HCT116 (cell line): ENCODE results near the gene HFM1. TPM values are rescaled to one million over a fixed set of nuclear protein-coding genes. Genes with fewer than 3 reads are reported as not detected.

ENCODE experiments used
- ATAC-seq: fragments of 200-7000 bp; cut with Tn5 transposase; 2 replicates; pipeline ENCODE4 v1.9.1; 2020; ENCODE audit warnings: mild to moderate bottlenecking, moderate library complexity
- BruUV-seq: library from RNA; stranded (reverse); fragments of 400-500 nt; replicated peaks from 2 replicates; lab custom pipeline; 2021; lab: Mats Ljungman, UMichigan
- CTCF ChIA-PET: fragments of 300-600 bp; sonication (Branson Sonifier 250); formaldehyde crosslinking; loops from one replicate; lab custom pipeline; 2021; ENCODE audit warnings: antibody characterized with exemption; lab: Charles Lee
- POLR2A ChIA-PET: fragments of 300-600, 350-600 bp; sonication (Branson Sonifier 250); formaldehyde crosslinking; loops from one replicate; lab custom pipeline; 2021; ENCODE audit warnings: antibody characterized with exemption; lab: Charles Lee
- RAD21 ChIA-PET, 2 experiments: fragments of 300-600 bp; sonication (Branson Sonifier 250); formaldehyde crosslinking; loops; one replicate each; lab custom pipeline; 2023; ENCODE audit warnings: low total read pairs in 2 of 2; ENCODE audit not compliant: uncharacterized antibody in 2 of 2, unreplicated experiment in 2 of 2, low non-redundant PET in 1 of 2; lab: Charles Lee
- DNase-seq: peaks from one replicate; pipeline ENCODE4 v3.0.0-alpha.2; 2010; ENCODE audit warnings: low read depth, low spot score
- H2AFZ ChIP-seq: fragments of 200-600 bp; shearing (Covaris generic), sonication (generic); 2 replicates; pipeline ENCODE4 v1.6.1; 2017; ENCODE audit warnings: low read depth, mixed run types, mixed read lengths, antibody characterized with exemption, low read length; ENCODE audit not compliant: poor library complexity, severe bottlenecking
- H3K27ac ChIP-seq: 2 replicates; pipeline ENCODE4 v1.5.1; 2012; ENCODE audit warnings: low read depth, low read length
- H3K27me3 ChIP-seq: fragments of 200-600 bp; sonication (generic); 2 replicates; pipeline ENCODE4 v1.6.1; 2016; ENCODE audit warnings: mixed run types, low read length, mixed read lengths; ENCODE audit not compliant: insufficient read depth
- H3K36me3 ChIP-seq, 2 experiments: fragments of 200-500 bp in 1 of 2; fragments of 200-600 bp in 1 of 2; sonication (Bioruptor generic) in 1 of 2; sonication (generic) in 1 of 2; 2 replicates each; pipeline versions ENCODE4 v1.5.1 to v1.6.1; 2014 to 2016; ENCODE audit warnings: low read length in 2 of 2, inconsistent platforms in 1 of 2, mixed read lengths in 1 of 2, mixed run types in 1 of 2; ENCODE audit not compliant: insufficient read depth in 2 of 2, control insufficient read depth in 1 of 2
- H3K4me1 ChIP-seq, 2 experiments: fragments of 200-600 bp in 1 of 2; sonication (generic) in 1 of 2; 2 replicates each; pipeline versions ENCODE4 v1.5.1 to v1.6.1; 2012 to 2017; ENCODE audit warnings: low read length in 2 of 2, inconsistent platforms in 1 of 2, mild to moderate bottlenecking in 1 of 2, mixed read lengths in 1 of 2, mixed run types in 1 of 2, moderate library complexity in 1 of 2; ENCODE audit not compliant: insufficient read depth in 2 of 2, control insufficient read depth in 1 of 2
- H3K4me2 ChIP-seq: fragments of 200-600 bp; sonication (generic); 2 replicates; pipeline ENCODE4 v1.6.1; 2017; ENCODE audit warnings: mixed run types, low read length, mixed read lengths
- H3K4me3 ChIP-seq, 2 experiments: fragments of 200-600 bp in 1 of 2; sonication (generic) in 1 of 2; replicated peaks in 1 of 2; 2 replicates each; pipeline ENCODE4 v1.5.1; 2011 to 2016; ENCODE audit warnings: low read length in 2 of 2, control low read depth in 1 of 2, low read depth in 1 of 2, mild to moderate bottlenecking in 1 of 2, mixed read lengths in 1 of 2, mixed run types in 1 of 2
- H3K79me2 ChIP-seq: fragments of 200-600 bp; sonication (generic); 2 replicates; pipeline ENCODE4 v1.6.1; 2017; ENCODE audit warnings: mild to moderate bottlenecking, mixed run types, low read length, moderate library complexity, mixed read lengths; ENCODE audit not compliant: insufficient read depth
- H3K9ac ChIP-seq: fragments of 200-600 bp; sonication (generic); 2 replicates; pipeline ENCODE4 v1.6.1; 2016; ENCODE audit warnings: low read length, mixed read lengths
- H3K9me2 ChIP-seq: fragments of 200-600 bp; sonication (generic), shearing (Covaris generic); 2 replicates; pipeline ENCODE4 v1.6.1; 2017; ENCODE audit warnings: mixed run types, mild to moderate bottlenecking, moderate library complexity; ENCODE audit not compliant: insufficient read depth
- H3K9me3 ChIP-seq, 2 experiments: fragments of 200-500 bp in 1 of 2; fragments of 200-600 bp in 1 of 2; sonication (Bioruptor generic) in 1 of 2; sonication (generic) in 1 of 2; 2 replicates each; pipeline ENCODE4 v1.6.1; 2014 to 2017; ENCODE audit warnings: low read length in 2 of 2, mixed read lengths in 2 of 2, inconsistent platforms in 1 of 2, low read depth in 1 of 2, mild to moderate bottlenecking in 1 of 2, mixed run types in 1 of 2, moderate library complexity in 1 of 2; ENCODE audit not compliant: control insufficient read depth in 1 of 2, insufficient read depth in 1 of 2
- H4K20me1 ChIP-seq: fragments of 200-600 bp; sonication (generic), shearing (Covaris generic); 2 replicates; pipeline ENCODE4 v1.6.1; 2017; ENCODE audit warnings: mixed run types, mild to moderate bottlenecking, moderate library complexity; ENCODE audit not compliant: insufficient read depth
- CEBPB ChIP-seq: IDR thresholded peaks from 2 replicates; pipeline ENCODE4 v1.6.1; 2012; ENCODE audit warnings: low read depth
- EZH2phosphoT487 ChIP-seq: fragments of 200-600 bp; IDR thresholded peaks from 2 replicates; pipeline ENCODE4 v1.6.1; 2018; ENCODE audit warnings: antibody characterized with exemption, borderline replicate concordance
- POLR2A ChIP-seq: IDR thresholded peaks from 2 replicates; pipeline ENCODE4 v1.7.0; 2011; ENCODE audit warnings: borderline replicate concordance; ENCODE audit not compliant: insufficient read depth, insufficient read length; ENCODE audit errors: extremely low read depth
- POLR2AphosphoS5 ChIP-seq: IDR thresholded peaks from 2 replicates; pipeline ENCODE4 v1.6.1; 2011; ENCODE audit warnings: mild to moderate bottlenecking, low read depth, low read length, moderate library complexity
- RAD21 ChIP-seq: IDR thresholded peaks from 2 replicates; pipeline ENCODE4 v1.6.1; 2012; ENCODE audit warnings: low read depth, mild to moderate bottlenecking
- SP1 ChIP-seq: IDR thresholded peaks from 2 replicates; pipeline ENCODE4 v1.6.1; 2012; ENCODE audit warnings: low read depth
- TCF7L2 ChIP-seq: IDR thresholded peaks from 2 replicates; pipeline ENCODE4 v1.7.0; 2011; ENCODE audit warnings: borderline replicate concordance, inconsistent platforms; ENCODE audit not compliant: insufficient read depth, insufficient read length; ENCODE audit errors: extremely low read depth
- intact Hi-C: fragments of 100-400 bp; cut with micrococcal nuclease; formaldehyde crosslinking; loops from 2 replicates; pipeline ENCODE4 v1.10.0; 2022
- total RNA-seq: library from RNA; stranded (reverse); gene quantifications from one replicate; pipeline ENCODE4 v1.2.1, GENCODE V29; 2021; ENCODE audit not compliant: unreplicated experiment
- TF ChIP-seq, protein P1 (sequence below), 3 experiments: fragments of 200-600 bp in 1 of 3; sonication (generic) in 1 of 3; IDR thresholded peaks in 2 of 3; conservative IDR thresholded peaks in 1 of 3; 2 replicates each; pipeline ENCODE4 v1.5.1; 2012 to 2017; ENCODE audit warnings: low read depth in 2 of 3, low read length in 2 of 3, antibody characterized with exemption in 1 of 3, borderline replicate concordance in 1 of 3, control low read depth in 1 of 3, mild to moderate bottlenecking in 1 of 3, mixed read lengths in 1 of 3, mixed run types in 1 of 3, moderate library complexity in 1 of 3; ENCODE audit not compliant: insufficient read depth in 1 of 3
- TF ChIP-seq, protein P2 (sequence below): IDR thresholded peaks from 2 replicates; pipeline ENCODE4 v1.6.1; 2012; ENCODE audit warnings: low read depth
- TF ChIP-seq, protein P3 (sequence below): IDR thresholded peaks from 2 replicates; pipeline ENCODE4 v1.6.1; 2012
- TF ChIP-seq, protein P4 (sequence below): IDR thresholded peaks from 2 replicates; pipeline ENCODE4 v1.6.1; 2012

Gene HFM1
- total RNA-seq, 1 experiment from 2014 or later = 0.07 TPM

DNA sequence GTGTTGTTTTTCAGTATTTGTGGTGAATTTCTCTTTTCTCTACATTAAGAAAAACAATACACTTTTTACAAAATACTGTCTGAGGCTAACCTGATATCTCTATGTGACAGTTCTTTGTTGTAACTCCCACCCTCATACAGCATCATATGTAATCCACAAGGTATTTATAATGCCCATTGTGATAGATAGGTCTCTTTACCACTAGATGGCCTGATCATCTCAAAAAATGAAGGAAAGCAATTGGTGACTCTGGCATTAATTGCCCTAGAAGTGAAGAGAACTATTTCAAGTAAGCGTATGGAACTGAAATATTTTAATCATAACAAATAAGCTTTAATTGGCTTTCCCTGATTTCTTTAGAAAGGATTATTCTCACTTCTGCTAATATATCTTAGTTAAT is 36.2 kb upstream of the HFM1 start:
- no peaks in the 10 kb centered on the region for H3K9me2 ChIP-seq
- no peaks in the 10 kb centered on the region for H3K4me1 ChIP-seq
- H3K9me3 ChIP-seq = no peaks in the 10 kb centered on the region
- no peaks in the 10 kb centered on the region for H3K79me2 ChIP-seq
- no peak overlapping the region for H3K9ac ChIP-seq
- no peaks in the 10 kb centered on the region for H3K27me3 ChIP-seq
- no peak overlapping the region for H2AFZ ChIP-seq
- H3K36me3 ChIP-seq = no peaks in the 10 kb centered on the region
- H4K20me1 ChIP-seq = no peaks in the 10 kb centered on the region
- TF ChIP-seq SP1 (no peak), RAD21 (peak; percentile 65)
- TF ChIP-seq, protein P1, sequence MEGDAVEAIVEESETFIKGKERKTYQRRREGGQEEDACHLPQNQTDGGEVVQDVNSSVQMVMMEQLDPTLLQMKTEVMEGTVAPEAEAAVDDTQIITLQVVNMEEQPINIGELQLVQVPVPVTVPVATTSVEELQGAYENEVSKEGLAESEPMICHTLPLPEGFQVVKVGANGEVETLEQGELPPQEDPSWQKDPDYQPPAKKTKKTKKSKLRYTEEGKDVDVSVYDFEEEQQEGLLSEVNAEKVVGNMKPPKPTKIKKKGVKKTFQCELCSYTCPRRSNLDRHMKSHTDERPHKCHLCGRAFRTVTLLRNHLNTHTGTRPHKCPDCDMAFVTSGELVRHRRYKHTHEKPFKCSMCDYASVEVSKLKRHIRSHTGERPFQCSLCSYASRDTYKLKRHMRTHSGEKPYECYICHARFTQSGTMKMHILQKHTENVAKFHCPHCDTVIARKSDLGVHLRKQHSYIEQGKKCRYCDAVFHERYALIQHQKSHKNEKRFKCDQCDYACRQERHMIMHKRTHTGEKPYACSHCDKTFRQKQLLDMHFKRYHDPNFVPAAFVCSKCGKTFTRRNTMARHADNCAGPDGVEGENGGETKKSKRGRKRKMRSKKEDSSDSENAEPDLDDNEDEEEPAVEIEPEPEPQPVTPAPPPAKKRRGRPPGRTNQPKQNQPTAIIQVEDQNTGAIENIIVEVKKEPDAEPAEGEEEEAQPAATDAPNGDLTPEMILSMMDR (IDR thresholded peaks at IDR 0.05 in 2 of 3, conservative IDR thresholded peaks at IDR 0.05 in 1 of 3; ENCODE audit: borderline replicate concordance in 1 of 3, insufficient read depth in 1 of 3, low read depth in 2 of 3, low read length in 2 of 3) = peak; percentile 25 to 50 (median 43); a peak in 4 of 6 replicates
- intact Hi-C loops = no loop called here
- no TSS peak for BruUV-seq
- H3K27ac ChIP-seq = no peak overlapping the region
- RAD21 ChIA-PET = no interaction called here
- no peak overlapping the region for H3K4me2 ChIP-seq
- CTCF ChIA-PET = interaction anchor here (1.6 kb wide), 1 partner anchor 34 kb away, joined by 4 read pairs; no protein-coding TSS in a partner anchor
- POLR2A ChIA-PET = no interaction called here
- DNase-seq = peak; percentile 6
- ATAC-seq = peak; percentile 78
- no peak overlapping the region for H3K4me3 ChIP-seq

DNA sequence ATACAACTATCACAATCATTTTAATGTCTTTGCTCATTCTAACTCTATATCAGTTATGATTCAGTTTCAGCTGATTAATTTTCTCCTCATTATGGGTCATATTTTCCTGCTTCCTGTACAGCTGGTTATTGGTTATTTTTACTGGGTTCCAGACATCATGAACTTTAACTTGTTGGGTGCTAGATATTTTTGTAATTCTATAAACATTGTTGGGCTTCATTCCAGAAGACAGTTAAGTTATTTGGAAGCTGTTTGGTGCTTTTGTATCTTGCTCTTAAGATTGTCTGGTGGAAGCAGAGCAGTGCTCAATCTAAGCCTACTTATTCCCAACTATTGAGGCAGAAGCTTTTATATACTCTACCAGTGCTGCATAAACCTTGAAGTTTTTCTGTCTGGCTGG is 34.4 kb upstream of the HFM1 start:
- CTCF ChIA-PET = no interaction called here
- Histone ChIP-seq H3K9me2 (no peaks in the 10 kb centered on the region), H3K27ac (no peak overlapping the region), H3K27me3 (no peaks in the 10 kb centered on the region), H4K20me1 (no peaks in the 10 kb centered on the region), H3K4me2 (no peak overlapping the region), H3K79me2 (no peaks in the 10 kb centered on the region), H3K4me1 (no peaks in the 10 kb centered on the region), H3K4me3 (no peak overlapping the region), H3K36me3 (no peaks in the 10 kb centered on the region), H3K9me3 (no peaks in the 10 kb centered on the region), H2AFZ (no peak overlapping the region), H3K9ac (no peak overlapping the region)
- RAD21 ChIA-PET = no interaction called here
- TF ChIP-seq SP1 = no peak
- TF ChIP-seq CEBPB = no peak
- TF ChIP-seq TCF7L2 = no peak
- no peak for TF ChIP-seq EZH2phosphoT487
- TF ChIP-seq, protein P2, sequence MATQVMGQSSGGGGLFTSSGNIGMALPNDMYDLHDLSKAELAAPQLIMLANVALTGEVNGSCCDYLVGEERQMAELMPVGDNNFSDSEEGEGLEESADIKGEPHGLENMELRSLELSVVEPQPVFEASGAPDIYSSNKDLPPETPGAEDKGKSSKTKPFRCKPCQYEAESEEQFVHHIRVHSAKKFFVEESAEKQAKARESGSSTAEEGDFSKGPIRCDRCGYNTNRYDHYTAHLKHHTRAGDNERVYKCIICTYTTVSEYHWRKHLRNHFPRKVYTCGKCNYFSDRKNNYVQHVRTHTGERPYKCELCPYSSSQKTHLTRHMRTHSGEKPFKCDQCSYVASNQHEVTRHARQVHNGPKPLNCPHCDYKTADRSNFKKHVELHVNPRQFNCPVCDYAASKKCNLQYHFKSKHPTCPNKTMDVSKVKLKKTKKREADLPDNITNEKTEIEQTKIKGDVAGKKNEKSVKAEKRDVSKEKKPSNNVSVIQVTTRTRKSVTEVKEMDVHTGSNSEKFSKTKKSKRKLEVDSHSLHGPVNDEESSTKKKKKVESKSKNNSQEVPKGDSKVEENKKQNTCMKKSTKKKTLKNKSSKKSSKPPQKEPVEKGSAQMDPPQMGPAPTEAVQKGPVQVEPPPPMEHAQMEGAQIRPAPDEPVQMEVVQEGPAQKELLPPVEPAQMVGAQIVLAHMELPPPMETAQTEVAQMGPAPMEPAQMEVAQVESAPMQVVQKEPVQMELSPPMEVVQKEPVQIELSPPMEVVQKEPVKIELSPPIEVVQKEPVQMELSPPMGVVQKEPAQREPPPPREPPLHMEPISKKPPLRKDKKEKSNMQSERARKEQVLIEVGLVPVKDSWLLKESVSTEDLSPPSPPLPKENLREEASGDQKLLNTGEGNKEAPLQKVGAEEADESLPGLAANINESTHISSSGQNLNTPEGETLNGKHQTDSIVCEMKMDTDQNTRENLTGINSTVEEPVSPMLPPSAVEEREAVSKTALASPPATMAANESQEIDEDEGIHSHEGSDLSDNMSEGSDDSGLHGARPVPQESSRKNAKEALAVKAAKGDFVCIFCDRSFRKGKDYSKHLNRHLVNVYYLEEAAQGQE = no peak
- TF ChIP-seq POLR2AphosphoS5 = no peak
- TF ChIP-seq, protein P1 (IDR thresholded peaks at IDR 0.05 in 2 of 3, conservative IDR thresholded peaks at IDR 0.05 in 1 of 3; ENCODE audit: borderline replicate concordance in 1 of 3, insufficient read depth in 1 of 3, low read depth in 2 of 3, low read length in 2 of 3) = no peak
- no peak for TF ChIP-seq POLR2A
- TF ChIP-seq, protein P3, sequence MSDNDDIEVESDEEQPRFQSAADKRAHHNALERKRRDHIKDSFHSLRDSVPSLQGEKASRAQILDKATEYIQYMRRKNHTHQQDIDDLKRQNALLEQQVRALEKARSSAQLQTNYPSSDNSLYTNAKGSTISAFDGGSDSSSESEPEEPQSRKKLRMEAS = no peak
- TF ChIP-seq, protein P4, sequence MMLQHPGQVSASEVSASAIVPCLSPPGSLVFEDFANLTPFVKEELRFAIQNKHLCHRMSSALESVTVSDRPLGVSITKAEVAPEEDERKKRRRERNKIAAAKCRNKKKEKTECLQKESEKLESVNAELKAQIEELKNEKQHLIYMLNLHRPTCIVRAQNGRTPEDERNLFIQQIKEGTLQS = no peak
- ATAC-seq = no peak
- POLR2A ChIA-PET = no interaction called here
- DNase-seq = no peak
- no TSS peak for BruUV-seq
- intact Hi-C loops = no loop called here
